ACHN (cell line): Measurements from ENCODE around the gene HCRTR2.
"Not testable (repeated sequence)": the region's sequence is repeated elsewhere in the genome, so short reads cannot be mapped to it uniquely, and the experiment has no call there.

Source experiments
- DNase-seq: peaks from one replicate; pipeline ENCODE4 v3.0.0-alpha.2; 2015
- in situ Hi-C: cut with HindIII; loops from 2 replicates; pipeline ENCODE4 v1.10.0; 2017; ENCODE audit warnings: low sequenced_read_pairs, low pct_ligation_motif_present, low pct_unique_long_range_greater_than_20kb

HCRTR2 gene

DNA sequence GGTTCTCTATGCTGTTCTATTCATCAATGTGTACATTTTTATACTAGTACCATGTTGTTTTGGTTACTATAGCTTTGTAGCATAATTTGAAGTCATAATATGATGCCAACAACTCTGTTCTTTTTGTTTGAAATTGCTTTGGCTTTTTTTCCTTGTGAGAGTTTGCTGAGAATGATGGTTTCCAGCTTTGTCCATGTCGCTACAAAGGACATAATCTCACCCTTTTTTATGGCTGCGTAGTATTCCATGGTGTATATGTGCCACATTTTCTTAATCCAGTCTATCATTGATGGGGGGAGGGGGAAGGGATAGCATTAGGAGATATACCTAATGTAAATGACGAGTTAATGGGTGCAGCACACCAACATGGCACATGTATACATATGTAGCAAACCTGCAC lies 122.9 kb downstream of the HCRTR2 start:
- DNase-seq, in situ Hi-C loops: not testable (repeated sequence)

GRCh38 chr6:55299286-55299985 lies 125.1 kb downstream of the HCRTR2 start:
- DNase-seq, result no peak
- in situ Hi-C loops, result no loop called here

GRCh38 chr6:55304747-55305146 lies 130.4 kb downstream of the HCRTR2 start:
- in situ Hi-C loops, result no loop called here
- no peak for DNase-seq

DNA sequence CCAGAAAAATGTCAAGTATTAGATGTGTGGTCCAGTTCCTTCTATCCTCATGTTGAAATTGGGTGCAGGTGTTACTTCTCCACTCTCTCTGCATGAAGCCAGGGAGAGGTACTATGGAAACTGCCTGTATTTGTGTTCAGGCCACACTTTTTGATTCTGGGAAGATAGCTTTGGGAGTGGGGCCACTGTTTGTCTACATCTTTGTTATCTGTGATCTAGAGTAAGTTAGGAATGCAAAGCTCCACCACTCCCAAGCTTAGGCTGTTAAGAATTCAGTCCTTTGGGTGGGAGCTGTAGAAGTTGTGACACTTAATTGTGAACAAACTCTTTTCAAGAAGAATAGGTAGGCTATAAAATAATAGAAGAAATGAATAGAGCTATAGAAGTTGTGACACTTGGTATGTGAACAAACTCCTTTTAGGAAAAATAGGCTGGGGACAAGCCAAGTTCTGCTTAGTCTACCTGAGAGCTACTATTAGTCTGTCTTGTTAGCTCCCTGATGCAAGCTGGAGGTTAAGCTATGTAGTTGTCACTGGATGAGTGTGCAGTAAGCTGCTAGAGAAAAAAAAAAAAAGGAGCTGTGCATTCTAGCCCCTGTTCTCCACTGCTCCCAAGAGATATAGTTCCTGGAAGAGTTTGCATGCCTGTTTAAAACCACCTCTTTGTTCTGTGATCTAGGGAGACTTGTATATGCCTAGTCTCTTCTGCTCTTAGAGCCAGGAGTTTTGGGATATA lies 145.8 kb downstream of the HCRTR2 start:
- in situ Hi-C loops, result no loop called here
- DNase-seq, result no peak

- in situ Hi-C loops, result no loop called here
- DNase-seq, result no peak
These were observed 146.4 kb downstream of the HCRTR2 start for GRCh38 chr6:55320696-55321086.

DNA sequence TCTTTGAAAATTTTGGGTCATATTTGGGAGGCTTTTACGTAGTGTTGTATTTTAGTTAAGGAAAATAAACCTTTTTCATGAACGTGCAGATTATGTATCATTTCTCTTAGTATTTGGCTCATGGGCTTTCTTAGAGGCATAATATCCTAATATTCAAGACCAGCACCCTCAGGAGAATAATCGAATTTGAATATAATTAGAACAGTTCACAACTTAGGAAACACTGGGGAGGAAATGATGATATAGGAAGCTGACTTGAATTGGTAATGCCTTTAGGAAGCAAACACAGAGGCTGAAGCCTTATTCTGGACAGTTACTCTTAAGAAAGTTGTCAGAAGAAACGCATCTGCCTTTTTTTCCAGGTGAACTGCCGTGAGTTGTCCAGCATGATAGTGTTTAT lies 152.9 kb downstream of the HCRTR2 start, which contains the start of gene GFRAL:
Gene GFRAL, plus strand, starts transcription at position 301 of the 400 bp plus-strand sequence. Its CDS starts 86 bp downstream, at position 387.
- in situ Hi-C loops, result no loop called here
- no peak for DNase-seq
